Kidney glomerular epithelial cell (primary cell): ENCODE results near the gene CIDEB.
"Not testable (repeated sequence)": the region's sequence is repeated elsewhere in the genome, so short reads cannot be mapped to it uniquely, and the experiment has no call there.

Experiments
- DNase-seq: peaks from one replicate; lab custom pipeline; 2025; lab: John Stamatoyannopoulos, UW

The CIDEB gene, protein sequence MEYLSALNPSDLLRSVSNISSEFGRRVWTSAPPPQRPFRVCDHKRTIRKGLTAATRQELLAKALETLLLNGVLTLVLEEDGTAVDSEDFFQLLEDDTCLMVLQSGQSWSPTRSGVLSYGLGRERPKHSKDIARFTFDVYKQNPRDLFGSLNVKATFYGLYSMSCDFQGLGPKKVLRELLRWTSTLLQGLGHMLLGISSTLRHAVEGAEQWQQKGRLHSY

GRCh38 chr14:24307575-24308341, at the start of gene CIDEB:
Gene CIDEB, minus strand, starts transcription at chr14:24307977. Its CDS starts 119 bp downstream, at chr14:24307858.
- DNase-seq, result peak; percentile 61

GRCh38 chr14:24356208-24356607, 48.4 kb upstream of the CIDEB start:
- no peak for DNase-seq

- DNase-seq, result no peak
Observed at GRCh38 chr14:24355009-24355408, 47.2 kb upstream of the CIDEB start.

DNA sequence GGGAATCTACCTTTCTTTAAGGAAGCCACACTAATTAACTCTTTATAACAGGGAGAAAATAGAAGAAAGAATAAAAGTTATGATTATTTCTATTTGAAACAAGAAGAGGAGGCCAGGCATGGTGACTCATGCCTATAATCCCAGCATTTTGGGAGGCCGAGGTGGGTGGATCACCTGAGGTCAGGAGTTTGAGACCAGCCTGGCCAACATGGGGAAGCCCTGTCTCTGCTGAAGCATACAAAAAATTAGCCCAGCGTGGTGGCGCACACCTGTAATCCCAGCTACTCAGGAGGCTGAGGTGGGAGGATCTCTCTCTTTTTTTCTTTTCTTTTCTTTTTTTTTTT, 46.7 kb upstream of the CIDEB start:
- not testable (repeated sequence) for DNase-seq

DNA sequence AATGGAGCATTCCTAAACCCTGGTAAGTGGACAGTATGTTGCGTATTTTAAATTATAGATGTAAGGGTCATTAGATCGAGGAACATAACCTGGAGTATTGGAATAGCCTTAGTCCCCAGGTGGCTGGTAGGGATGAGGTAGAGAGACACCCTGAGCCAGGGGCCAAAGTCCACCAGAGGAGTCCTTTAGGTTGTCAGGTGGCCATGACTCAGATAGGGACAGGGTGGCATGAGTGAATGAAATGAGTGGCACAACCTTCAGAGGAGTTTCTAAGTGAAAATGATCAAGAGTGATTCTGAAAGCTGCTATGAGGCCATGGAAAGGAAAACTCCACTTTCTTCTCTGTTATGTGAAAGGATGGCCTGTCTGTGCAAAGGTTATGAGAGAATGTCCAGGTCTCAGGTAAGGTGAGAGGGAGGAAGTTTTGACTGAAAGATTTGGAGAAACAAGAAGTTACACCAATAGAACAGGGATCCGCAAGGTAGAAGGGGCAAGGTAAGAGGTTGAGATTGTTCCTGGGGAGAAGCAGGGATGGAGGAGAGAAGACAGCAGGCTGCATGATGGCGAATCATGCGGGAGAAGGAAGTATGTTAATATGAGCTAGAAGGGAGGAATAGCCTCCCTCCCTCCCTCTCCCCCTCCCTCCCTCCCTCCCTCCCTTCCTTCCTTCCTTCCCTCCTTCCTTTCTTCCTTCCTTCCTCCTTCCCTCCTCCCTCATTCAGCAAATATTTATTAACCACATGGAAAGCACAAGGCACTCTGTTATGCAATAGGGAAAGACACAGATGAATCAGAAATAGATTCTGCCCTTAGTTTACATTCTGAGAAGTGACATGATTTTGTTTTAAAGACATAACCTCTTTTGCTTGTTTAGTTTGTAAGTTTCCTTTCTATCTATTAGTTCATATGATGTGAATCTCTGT, 46.0 kb upstream of the CIDEB start:
- no peak for DNase-seq

- no peak for DNase-seq
Observed at GRCh38 chr14:24351517-24351916, 43.7 kb upstream of the CIDEB start.

DNA sequence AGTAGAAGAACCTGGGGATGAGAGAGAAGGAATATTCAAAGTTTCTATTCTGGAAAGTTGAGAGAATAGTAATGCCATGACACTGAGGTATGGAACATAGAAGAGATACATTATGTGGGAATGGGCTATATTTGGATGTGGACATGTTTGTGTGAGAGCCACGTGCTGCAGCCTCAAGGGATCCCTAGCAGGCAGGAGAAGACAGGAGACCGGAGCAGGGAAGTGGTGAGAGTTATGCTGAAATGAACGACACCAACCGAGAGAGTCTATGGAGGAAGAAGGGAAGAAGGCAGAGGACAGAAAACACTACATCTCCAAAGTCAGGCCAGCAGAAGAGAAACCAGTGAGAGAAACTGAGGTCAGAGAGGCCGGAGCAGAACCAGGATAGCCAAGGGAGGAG, 42.0 kb upstream of the CIDEB start:
- DNase-seq, result no peak

DNA sequence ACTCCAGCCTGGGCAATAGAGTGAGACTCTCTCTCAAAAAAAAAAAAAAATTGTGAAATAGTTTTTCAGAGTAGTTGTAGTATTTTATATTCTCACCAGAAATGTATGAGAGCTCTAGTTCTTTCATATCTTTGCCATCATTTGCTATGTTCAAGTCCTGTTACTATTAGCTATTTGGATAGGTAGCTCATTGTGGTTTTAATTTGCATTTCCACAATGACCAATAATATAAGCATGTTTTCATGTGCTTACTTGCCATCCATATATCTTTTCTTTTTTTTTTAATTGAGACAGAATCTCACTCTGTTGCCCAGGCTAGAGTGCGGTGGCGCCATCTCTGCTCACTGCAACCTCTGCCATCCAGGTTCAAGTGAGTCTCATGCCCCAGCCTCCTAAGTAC, 40.4 kb upstream of the CIDEB start:
- no peak for DNase-seq

GRCh38 chr14:24347134-24347533, 39.4 kb upstream of the CIDEB start:
- DNase-seq, result no peak

GRCh38 chr14:24343795-24344660, 36.3 kb upstream of the CIDEB start:
- no peak for DNase-seq

GRCh38 chr14:24342889-24343288, 35.1 kb upstream of the CIDEB start:
- DNase-seq, result no peak

- DNase-seq, result no peak
Observed at GRCh38 chr14:24340606-24341005, 32.8 kb upstream of the CIDEB start.

DNA sequence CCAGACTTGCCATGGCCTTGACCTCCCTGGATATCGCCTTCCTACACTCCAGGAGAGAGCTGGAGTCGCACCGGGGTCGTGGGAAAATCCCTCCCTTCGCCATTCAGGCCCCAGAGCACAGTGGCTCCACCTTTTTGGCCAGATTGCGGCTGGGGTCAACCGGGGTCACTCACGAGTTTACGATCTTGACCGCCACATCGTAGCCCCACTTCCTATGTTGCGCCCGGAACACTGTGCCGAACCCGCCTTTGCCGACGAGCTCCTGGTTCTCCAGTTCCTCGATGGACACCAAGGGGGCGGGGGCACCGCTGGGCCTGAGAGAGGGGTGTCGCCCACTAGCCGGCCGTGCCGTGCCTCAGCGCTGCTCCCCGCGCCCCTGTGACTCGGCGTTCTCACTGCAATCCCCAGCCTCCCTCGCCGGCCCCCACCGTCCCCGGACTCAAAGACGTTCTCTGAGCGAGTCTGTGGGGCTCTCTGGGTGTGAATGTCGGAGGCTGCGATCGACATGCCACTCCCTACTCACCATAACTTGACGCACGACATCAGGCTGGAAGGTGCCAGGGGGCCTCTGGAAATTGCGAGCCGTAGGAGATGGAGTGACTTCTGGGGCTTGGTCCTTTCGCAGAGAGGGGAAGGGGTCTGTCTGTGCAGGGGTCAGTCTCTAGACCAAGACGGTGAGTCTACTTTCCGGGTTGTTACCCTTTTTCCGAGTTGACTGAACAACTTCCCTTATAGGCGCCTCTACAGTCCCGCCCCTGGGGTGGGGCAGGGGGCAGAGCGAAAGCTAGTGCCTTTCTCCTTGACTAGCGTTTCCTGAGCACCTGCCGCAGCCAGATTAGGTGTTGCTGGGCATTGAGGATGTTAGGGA, 31.7 kb upstream of the CIDEB start, which contains the start of gene RIPK3:
RIPK3 (minus strand) TSS at position 708 of the 868 bp plus-strand sequence; CDS start at position 543, 165 bp downstream.
- no peak for DNase-seq

DNA sequence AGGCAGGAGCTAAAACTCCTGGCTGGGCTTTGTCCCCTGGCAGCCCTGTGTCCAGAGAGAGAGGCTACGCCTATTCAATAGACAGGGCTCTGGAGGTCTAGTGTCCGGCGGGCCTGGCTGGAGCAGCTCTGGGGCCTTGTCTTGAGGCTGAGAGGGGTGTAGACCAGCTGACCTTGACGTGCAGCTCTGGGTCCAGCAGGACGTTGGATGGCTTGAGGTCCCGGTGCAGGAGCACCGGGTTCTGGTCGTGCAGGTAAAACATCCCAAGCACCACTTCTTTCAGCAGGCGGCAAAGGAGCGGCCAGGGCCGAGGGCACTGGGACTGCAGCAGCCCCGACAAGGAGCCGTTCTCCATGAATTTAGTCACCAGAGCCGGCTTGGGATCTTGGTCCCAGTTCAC, 31.1 kb upstream of the CIDEB start:
- no peak for DNase-seq

DNA sequence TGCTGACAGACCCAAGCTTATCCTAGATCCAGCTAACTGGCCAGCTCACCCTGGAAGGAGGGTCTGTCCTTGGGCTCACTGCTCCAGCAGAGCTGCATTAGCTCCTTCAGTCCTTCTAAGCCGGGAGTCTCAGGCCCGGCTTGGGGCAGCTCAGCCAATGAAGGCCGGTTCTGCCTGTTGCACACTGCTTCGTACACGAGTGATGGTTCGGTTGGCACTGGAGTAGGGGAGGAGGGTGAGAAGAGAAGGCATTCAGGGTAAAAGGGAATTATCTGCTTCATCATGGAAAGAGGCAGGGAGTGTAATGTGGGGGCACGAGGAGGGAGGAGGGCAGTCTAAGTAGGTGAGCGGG, 30.0 kb upstream of the CIDEB start:
- no peak for DNase-seq

DNA sequence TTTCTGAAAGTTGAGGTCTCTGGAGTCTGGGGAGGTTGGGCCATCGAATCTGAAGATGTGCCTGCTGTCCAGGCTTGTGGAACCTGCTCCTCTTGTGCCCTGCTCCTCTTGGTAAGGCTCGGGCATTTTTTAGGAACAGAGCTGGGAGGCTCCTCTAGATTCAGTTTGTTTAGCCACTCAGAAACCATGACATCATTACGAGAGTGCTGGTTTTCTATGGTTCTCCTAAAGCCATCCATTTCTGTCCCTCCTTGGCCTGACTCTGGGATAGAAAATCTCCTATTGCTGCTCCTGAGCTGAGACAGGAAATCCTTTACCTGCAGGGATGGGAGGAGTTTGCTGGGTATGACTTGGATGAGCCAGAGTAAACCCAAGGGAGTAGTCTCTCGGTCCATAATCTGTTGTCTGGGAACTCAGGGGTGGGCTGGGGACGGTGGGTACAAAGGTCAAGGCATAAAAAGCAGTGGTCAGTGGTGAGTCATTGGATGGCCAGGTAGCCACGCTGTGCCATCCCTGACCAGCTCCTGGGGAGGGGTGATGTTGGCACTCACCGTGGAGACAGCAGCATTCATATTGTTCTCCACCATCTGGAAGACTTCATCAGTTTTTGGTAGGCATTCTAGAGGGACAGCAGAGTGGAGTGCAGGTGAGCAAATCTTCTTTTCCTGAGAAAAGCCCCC, 29.5 kb upstream of the CIDEB start:
- no peak for DNase-seq

GRCh38 chr14:24335461-24336171, 27.8 kb upstream of the CIDEB start:
- no peak for DNase-seq

GRCh38 chr14:24334431-24335291, 26.9 kb upstream of the CIDEB start, which contains the start of gene ADCY4:
Gene ADCY4, minus strand, starts transcription at chr14:24335071. Its CDS starts 419 bp downstream, at chr14:24334652.
- DNase-seq, result no peak
